Body of pancreas (tissue), 4 donors: ENCODE measurements around the gene RELN.

Experiments used
- CTCF ChIP-seq, 7 experiments: fragments of 450-650 bp in 4 of 7; fragments of 200-600 bp in 3 of 7; sonication (generic) in 3 of 7; IDR thresholded peaks; one replicate each; pipeline ENCODE4 v1.5.1; 2016 to 2019; ENCODE audit warnings: antibody characterized with exemption in 7 of 7
- POLR2A ChIP-seq, 3 donors: fragments of 450-650 bp; IDR thresholded peaks; one replicate each; pipeline ENCODE4 v1.6.1; 2016; ENCODE audit warnings: antibody characterized with exemption in 3 of 3, mild to moderate bottlenecking in 2 of 3

GRCh38 chr7:103437623-103438022 lies 551.8 kb downstream of the RELN start:
- no peak for TF ChIP-seq CTCF (IDR thresholded peaks at IDR 0.05)
- TF ChIP-seq POLR2A (IDR thresholded peaks at IDR 0.05): no peak
